ENCODE data around the gene CDK19.

Gene CDK19

GRCh38 chr6:110786696-110787095 is 28.6 kb downstream of the CDK19 start:
- H3K36me3 ChIP-seq (ENCODE audit: control insufficient read depth in 1 of 2, insufficient read depth in 2 of 2, low read length in 2 of 2) = peaks cover 0 to 3% of the 10 kb centered on the region in 2 donors
- H3K4me3 ChIP-seq (ENCODE audit: low read depth in 1 of 2, low read length in 2 of 2) = no peak overlapping the region

GRCh38 chr6:110786271-110786670 is 29.0 kb downstream of the CDK19 start:
- Histone ChIP-seq H3K9ac (ENCODE audit: low read depth in 1 of 2, low read length in 2 of 2) (no peak overlapping the region), H3K9me3 (ENCODE audit: control insufficient read depth in 1 of 2, low read length in 2 of 2) (peaks cover 6 to 9% of the 10 kb centered on the region in 2 donors), H3K4me1 (ENCODE audit: control insufficient read depth in 1 of 2, insufficient read depth in 2 of 2, low read length in 2 of 2) (peaks cover 0 to 6% of the 10 kb centered on the region in 2 donors), H3K27ac (ENCODE audit: low read depth, low read length) (no peak overlapping the region), H3K36me3 (ENCODE audit: control insufficient read depth in 1 of 2, insufficient read depth in 2 of 2, low read length in 2 of 2) (peaks cover 0 to 3% of the 10 kb centered on the region in 2 donors), H3K4me3 (ENCODE audit: low read depth in 1 of 2, low read length in 2 of 2) (no peak overlapping the region), H3K27me3 (ENCODE audit: control insufficient read depth in 1 of 2, insufficient read depth in 2 of 2, low read length in 2 of 2) (no peaks in the 10 kb centered on the region)

More at GRCh38 chr6:110786696-110787095, 28.6 kb downstream of the CDK19 start:
- Histone ChIP-seq H3K9me3 (ENCODE audit: control insufficient read depth in 1 of 2, low read length in 2 of 2) (peaks cover 6 to 9% of the 10 kb centered on the region in 2 donors), H3K27ac (ENCODE audit: low read depth, low read length) (no peak overlapping the region), H3K4me1 (ENCODE audit: control insufficient read depth in 1 of 2, insufficient read depth in 2 of 2, low read length in 2 of 2) (peaks cover 0 to 5% of the 10 kb centered on the region in 2 donors), H3K9ac (ENCODE audit: low read depth in 1 of 2, low read length in 2 of 2) (no peak overlapping the region), H3K27me3 (ENCODE audit: control insufficient read depth in 1 of 2, insufficient read depth in 2 of 2, low read length in 2 of 2) (no peaks in the 10 kb centered on the region)

GRCh38 chr6:110784610-110784979 is 30.7 kb downstream of the CDK19 start:
- no peak overlapping the region for H3K4me3 ChIP-seq (ENCODE audit: low read depth in 1 of 2, low read length in 2 of 2)

GRCh38 chr6:110781522-110782214 is 33.6 kb downstream of the CDK19 start:
- Histone ChIP-seq H3K4me1 (ENCODE audit: control insufficient read depth in 1 of 2, insufficient read depth in 2 of 2, low read length in 2 of 2) (peaks cover 0 to 6% of the 10 kb centered on the region in 2 donors), H3K4me3 (ENCODE audit: low read depth in 1 of 2, low read length in 2 of 2) (no peak overlapping the region), H3K9ac (ENCODE audit: low read depth in 1 of 2, low read length in 2 of 2) (no peak overlapping the region), H3K27me3 (ENCODE audit: control insufficient read depth in 1 of 2, insufficient read depth in 2 of 2, low read length in 2 of 2) (no peaks in the 10 kb centered on the region), H3K9me3 (ENCODE audit: control insufficient read depth in 1 of 2, low read length in 2 of 2) (no peaks in the 10 kb centered on the region), H3K27ac (ENCODE audit: low read depth, low read length) (no peak overlapping the region), H3K36me3 (ENCODE audit: control insufficient read depth in 1 of 2, insufficient read depth in 2 of 2, low read length in 2 of 2) (no peaks in the 10 kb centered on the region)

More at GRCh38 chr6:110784610-110784979, 30.7 kb downstream of the CDK19 start:
- Histone ChIP-seq H3K9me3 (ENCODE audit: control insufficient read depth in 1 of 2, low read length in 2 of 2) (peaks cover 6 to 9% of the 10 kb centered on the region in 2 donors), H3K27ac (ENCODE audit: low read depth, low read length) (no peak overlapping the region), H3K27me3 (ENCODE audit: control insufficient read depth in 1 of 2, insufficient read depth in 2 of 2, low read length in 2 of 2) (no peaks in the 10 kb centered on the region), H3K36me3 (ENCODE audit: control insufficient read depth in 1 of 2, insufficient read depth in 2 of 2, low read length in 2 of 2) (peaks cover 0 to 3% of the 10 kb centered on the region in 2 donors), H3K9ac (ENCODE audit: low read depth in 1 of 2, low read length in 2 of 2) (no peak overlapping the region), H3K4me1 (ENCODE audit: control insufficient read depth in 1 of 2, insufficient read depth in 2 of 2, low read length in 2 of 2) (peaks cover 0 to 6% of the 10 kb centered on the region in 2 donors)

GRCh38 chr6:110778333-110778732 is 36.9 kb downstream of the CDK19 start:
- peaks cover 0 to 6% of the 10 kb centered on the region in 2 donors for H3K4me1 ChIP-seq (ENCODE audit: control insufficient read depth in 1 of 2, insufficient read depth in 2 of 2, low read length in 2 of 2)
- no peak overlapping the region for H3K4me3 ChIP-seq (ENCODE audit: low read depth in 1 of 2, low read length in 2 of 2)
- H3K27me3 ChIP-seq (ENCODE audit: control insufficient read depth in 1 of 2, insufficient read depth in 2 of 2, low read length in 2 of 2) = no peaks in the 10 kb centered on the region
- no peaks in the 10 kb centered on the region for H3K9me3 ChIP-seq (ENCODE audit: control insufficient read depth in 1 of 2, low read length in 2 of 2)
- no peaks in the 10 kb centered on the region for H3K36me3 ChIP-seq (ENCODE audit: control insufficient read depth in 1 of 2, insufficient read depth in 2 of 2, low read length in 2 of 2)
- no peak overlapping the region for H3K9ac ChIP-seq (ENCODE audit: low read depth in 1 of 2, low read length in 2 of 2)
- no peak overlapping the region for H3K27ac ChIP-seq (ENCODE audit: low read depth, low read length)

- Histone ChIP-seq H3K36me3 (ENCODE audit: control insufficient read depth in 1 of 2, insufficient read depth in 2 of 2, low read length in 2 of 2) (no peaks in the 10 kb centered on the region), H3K27me3 (ENCODE audit: control insufficient read depth in 1 of 2, insufficient read depth in 2 of 2, low read length in 2 of 2) (no peaks in the 10 kb centered on the region), H3K27ac (ENCODE audit: low read depth, low read length) (no peak overlapping the region), H3K4me3 (ENCODE audit: low read depth in 1 of 2, low read length in 2 of 2) (no peak overlapping the region), H3K9me3 (ENCODE audit: control insufficient read depth in 1 of 2, low read length in 2 of 2) (no peaks in the 10 kb centered on the region), H3K4me1 (ENCODE audit: control insufficient read depth in 1 of 2, insufficient read depth in 2 of 2, low read length in 2 of 2) (peaks cover 0 to 6% of the 10 kb centered on the region in 2 donors), H3K9ac (ENCODE audit: low read depth in 1 of 2, low read length in 2 of 2) (no peak overlapping the region)
Measured at GRCh38 chr6:110777636-110778035, 37.6 kb downstream of the CDK19 start.

GRCh38 chr6:110776413-110776812 is 38.9 kb downstream of the CDK19 start:
- no peak overlapping the region for H3K9ac ChIP-seq (ENCODE audit: low read depth in 1 of 2, low read length in 2 of 2)
- no peaks in the 10 kb centered on the region for H3K4me1 ChIP-seq (ENCODE audit: control insufficient read depth in 1 of 2, insufficient read depth in 2 of 2, low read length in 2 of 2)
- no peaks in the 10 kb centered on the region for H3K9me3 ChIP-seq (ENCODE audit: control insufficient read depth in 1 of 2, low read length in 2 of 2)
- no peak overlapping the region for H3K4me3 ChIP-seq (ENCODE audit: low read depth in 1 of 2, low read length in 2 of 2)
- H3K27ac ChIP-seq (ENCODE audit: low read depth, low read length) = no peak overlapping the region
- H3K36me3 ChIP-seq (ENCODE audit: control insufficient read depth in 1 of 2, insufficient read depth in 2 of 2, low read length in 2 of 2) = no peaks in the 10 kb centered on the region
- H3K27me3 ChIP-seq (ENCODE audit: control insufficient read depth in 1 of 2, insufficient read depth in 2 of 2, low read length in 2 of 2) = no peaks in the 10 kb centered on the region

GRCh38 chr6:110769923-110770322 is 45.3 kb downstream of the CDK19 start:
- Histone ChIP-seq H3K27me3 (ENCODE audit: control insufficient read depth in 1 of 2, insufficient read depth in 2 of 2, low read length in 2 of 2) (no peaks in the 10 kb centered on the region), H3K36me3 (ENCODE audit: control insufficient read depth in 1 of 2, insufficient read depth in 2 of 2, low read length in 2 of 2) (no peaks in the 10 kb centered on the region), H3K9ac (ENCODE audit: low read depth in 1 of 2, low read length in 2 of 2) (no peak overlapping the region), H3K4me1 (ENCODE audit: control insufficient read depth in 1 of 2, insufficient read depth in 2 of 2, low read length in 2 of 2) (no peaks in the 10 kb centered on the region), H3K27ac (ENCODE audit: low read depth, low read length) (no peak overlapping the region), H3K9me3 (ENCODE audit: control insufficient read depth in 1 of 2, low read length in 2 of 2) (no peaks in the 10 kb centered on the region), H3K4me3 (ENCODE audit: low read depth in 1 of 2, low read length in 2 of 2) (no peak overlapping the region)

- no peak overlapping the region for H3K4me3 ChIP-seq (ENCODE audit: low read depth in 1 of 2, low read length in 2 of 2)
- H3K4me1 ChIP-seq (ENCODE audit: control insufficient read depth in 1 of 2, insufficient read depth in 2 of 2, low read length in 2 of 2) = no peaks in the 10 kb centered on the region
- H3K36me3 ChIP-seq (ENCODE audit: control insufficient read depth in 1 of 2, insufficient read depth in 2 of 2, low read length in 2 of 2) = no peaks in the 10 kb centered on the region
- no peak overlapping the region for H3K27ac ChIP-seq (ENCODE audit: low read depth, low read length)
- H3K27me3 ChIP-seq (ENCODE audit: control insufficient read depth in 1 of 2, insufficient read depth in 2 of 2, low read length in 2 of 2) = no peaks in the 10 kb centered on the region
- H3K9me3 ChIP-seq (ENCODE audit: control insufficient read depth in 1 of 2, low read length in 2 of 2) = no peaks in the 10 kb centered on the region
- H3K9ac ChIP-seq (ENCODE audit: low read depth in 1 of 2, low read length in 2 of 2) = no peak overlapping the region
Measured at GRCh38 chr6:110768057-110768456, 47.2 kb downstream of the CDK19 start.

- Histone ChIP-seq H3K4me1 (ENCODE audit: control insufficient read depth in 1 of 2, insufficient read depth in 2 of 2, low read length in 2 of 2) (no peaks in the 10 kb centered on the region), H3K9ac (ENCODE audit: low read depth in 1 of 2, low read length in 2 of 2) (no peak overlapping the region), H3K4me3 (ENCODE audit: low read depth in 1 of 2, low read length in 2 of 2) (no peak overlapping the region)
Measured at GRCh38 chr6:110761371-110761770, 53.9 kb downstream of the CDK19 start.

More at GRCh38 chr6:110761371-110761770, 53.9 kb downstream of the CDK19 start:
- no peaks in the 10 kb centered on the region for H3K27me3 ChIP-seq (ENCODE audit: control insufficient read depth in 1 of 2, insufficient read depth in 2 of 2, low read length in 2 of 2)
- no peak overlapping the region for H3K27ac ChIP-seq (ENCODE audit: low read depth, low read length)
- no peaks in the 10 kb centered on the region for H3K36me3 ChIP-seq (ENCODE audit: control insufficient read depth in 1 of 2, insufficient read depth in 2 of 2, low read length in 2 of 2)
- H3K9me3 ChIP-seq (ENCODE audit: control insufficient read depth in 1 of 2, low read length in 2 of 2) = no peaks in the 10 kb centered on the region
